Activated CD4-positive, alpha-beta memory T cell treated with anti-CD3 and anti-CD28 coated beads, Interleukin-2, amount 10 ng/mL, durations not matched to agents 7 days and 5 days (primary cell): ENCODE measurements around the gene SH2D1B. TPM values are rescaled to one million over a fixed set of nuclear protein-coding genes. Genes with fewer than 3 reads are reported as not detected.
"Not testable (repeated sequence)": the region's sequence is repeated elsewhere in the genome, so short reads cannot be mapped to it uniquely, and the experiment has no call there.

Source experiments
- CTCF ChIA-PET: fragments of 350-600 bp; sonication (Branson Sonifier 250); formaldehyde crosslinking; loops from one replicate; lab custom pipeline; 2021; ENCODE audit warnings: antibody characterized with exemption, inconsistent platforms; lab: Charles Lee
- POLR2A ChIA-PET: fragments of 350-600 bp; sonication (Branson Sonifier 250); formaldehyde crosslinking; loops from one replicate; lab custom pipeline; 2021; ENCODE audit warnings: antibody characterized with exemption; lab: Charles Lee
- DNase-seq: peaks from one replicate; pipeline ENCODE4 v3.0.0-alpha.2; 2020
- H3K27ac Mint-ChIP-seq: one replicate; pipeline ENCODE4 v1.8.0; 2021; ENCODE audit warnings: mild to moderate bottlenecking, mixed read lengths
- H3K27me3 Mint-ChIP-seq: one replicate; pipeline ENCODE4 v1.8.0; 2021; ENCODE audit warnings: mixed read lengths
- H3K36me3 Mint-ChIP-seq: one replicate; pipeline ENCODE4 v1.8.0; 2021; ENCODE audit warnings: low read depth, mixed read lengths
- H3K4me1 Mint-ChIP-seq: one replicate; pipeline ENCODE4 v1.8.0; 2021; ENCODE audit warnings: mixed read lengths
- H3K4me3 Mint-ChIP-seq: one replicate; pipeline ENCODE4 v1.8.0; 2021; ENCODE audit warnings: mild to moderate bottlenecking, mixed read lengths
- H3K9me3 Mint-ChIP-seq: one replicate; pipeline ENCODE4 v1.8.0; 2021; ENCODE audit warnings: mixed read lengths
- total RNA-seq, 2 experiments: library from RNA; stranded (reverse); gene quantifications; one replicate each; pipeline ENCODE4 v1.2.3, GENCODE V29; 2021

Gene SH2D1B
- total RNA-seq, 2 experiments from 2014 or later, result not detected

DNA sequence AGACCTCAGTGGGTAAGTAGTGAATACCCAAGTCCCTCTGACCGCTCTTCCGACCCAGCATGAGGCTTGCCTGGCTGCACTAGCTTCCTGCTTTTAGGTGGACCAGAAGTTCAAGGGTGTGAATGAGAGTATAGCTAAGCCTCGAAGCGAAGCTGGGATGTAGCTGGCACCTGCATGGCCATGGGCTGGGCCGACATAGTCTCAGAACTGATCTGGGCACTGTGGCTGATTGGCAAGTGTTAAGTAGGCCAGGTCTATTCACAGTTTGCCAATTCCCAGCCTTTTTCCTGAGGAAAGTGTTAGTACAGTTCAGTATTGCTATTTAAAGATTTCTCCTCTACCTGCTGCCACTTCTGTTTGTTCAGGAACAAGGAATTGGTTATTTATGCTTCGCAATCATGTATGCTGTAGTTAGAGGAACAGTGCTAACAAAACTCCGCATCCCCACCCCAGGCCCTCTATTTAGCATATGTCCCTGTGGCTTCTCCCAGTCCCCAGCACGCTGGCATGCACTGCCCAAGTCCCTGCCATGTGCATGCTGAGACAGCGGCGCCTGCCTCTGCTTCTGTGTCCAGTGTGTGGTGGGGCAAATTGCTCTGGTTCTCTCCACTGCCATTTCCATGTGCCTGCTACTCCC, 51.6 kb downstream of the SH2D1B start:
- POLR2A ChIA-PET, result no interaction called here
- H3K4me3 Mint-ChIP-seq, result no peak overlapping the region
- DNase-seq, result no peak
- H3K36me3 Mint-ChIP-seq, result no peaks in the 10 kb centered on the region
- H3K27me3 Mint-ChIP-seq, result peaks cover 1% of the 10 kb centered on the region
- CTCF ChIA-PET, result no interaction called here
- no peaks in the 10 kb centered on the region for H3K4me1 Mint-ChIP-seq
- H3K27ac Mint-ChIP-seq, result no peak overlapping the region
- H3K9me3 Mint-ChIP-seq, result no peaks in the 10 kb centered on the region

DNA sequence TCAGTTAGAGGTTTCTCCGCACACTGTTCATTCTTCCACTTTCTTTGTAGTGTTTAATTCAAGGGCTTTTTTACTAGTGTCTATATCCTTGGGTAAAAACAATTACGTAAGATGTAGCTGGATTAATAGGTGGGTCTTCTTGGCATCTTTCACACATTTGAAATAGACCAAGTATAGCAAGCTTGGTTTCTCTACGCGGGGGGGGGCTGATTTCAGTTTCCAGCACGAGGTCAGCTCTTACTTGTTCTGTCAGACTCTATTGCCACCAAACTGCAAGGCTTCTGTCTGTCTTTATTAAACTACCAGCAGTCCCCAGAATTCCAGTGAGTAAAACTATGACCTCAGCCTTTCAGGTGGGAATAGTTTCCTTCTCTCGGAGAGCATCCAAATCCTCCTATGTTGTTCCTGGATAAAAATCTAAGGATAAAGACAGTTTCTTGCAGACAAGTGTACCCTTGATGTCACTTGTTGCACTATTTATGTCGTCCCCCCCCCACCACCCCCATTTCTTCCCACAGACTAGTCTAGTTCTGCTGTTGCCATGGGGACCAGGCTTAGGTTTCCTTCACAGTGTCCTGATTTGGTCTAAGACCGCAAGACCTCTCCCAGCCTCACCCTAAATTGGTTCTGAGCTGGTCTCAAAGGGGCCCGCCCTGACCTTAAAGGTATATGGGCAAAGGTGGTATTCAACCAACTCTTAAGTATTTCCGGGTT, 52.3 kb downstream of the SH2D1B start:
- Mint-ChIP-seq H3K27me3 (peaks cover under 1% of the 10 kb centered on the region), H3K9me3 (no peaks in the 10 kb centered on the region)

DNA sequence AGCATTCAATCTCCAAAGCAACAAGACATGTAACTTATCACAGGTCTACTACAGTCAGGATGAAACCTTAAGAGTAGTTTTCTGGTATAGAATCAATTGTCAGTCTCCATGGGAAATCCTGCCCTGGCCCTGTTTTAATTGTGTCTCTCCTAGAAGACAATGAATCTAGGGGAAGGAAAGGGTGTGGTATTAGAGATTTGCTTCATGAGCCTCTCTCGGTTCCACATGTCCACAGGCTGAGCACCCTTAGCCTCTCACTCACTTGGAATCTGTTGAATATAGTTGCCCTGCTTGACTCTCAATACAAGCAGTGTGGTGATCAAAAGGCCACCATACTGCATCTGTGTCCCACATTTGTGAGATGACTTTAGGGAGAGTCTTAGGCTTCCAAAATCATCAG, 53.0 kb downstream of the SH2D1B start:
- DNase-seq, result no peak
- H3K27me3 Mint-ChIP-seq, result no peaks in the 10 kb centered on the region
- no peaks in the 10 kb centered on the region for H3K4me1 Mint-ChIP-seq
- H3K27ac Mint-ChIP-seq, result no peak overlapping the region
- ChIA-PET CTCF (no interaction called here), POLR2A (no interaction called here)
- no peak overlapping the region for H3K4me3 Mint-ChIP-seq
- no peaks in the 10 kb centered on the region for H3K36me3 Mint-ChIP-seq
- no peaks in the 10 kb centered on the region for H3K9me3 Mint-ChIP-seq

More for the DNA sequence above, 52.3 kb downstream of the SH2D1B start:
- CTCF ChIA-PET, result no interaction called here
- Mint-ChIP-seq H3K36me3 (no peaks in the 10 kb centered on the region), H3K27ac (no peak overlapping the region), H3K4me1 (no peaks in the 10 kb centered on the region), H3K4me3 (no peak overlapping the region)
- DNase-seq, result no peak
- POLR2A ChIA-PET, result no interaction called here

DNA sequence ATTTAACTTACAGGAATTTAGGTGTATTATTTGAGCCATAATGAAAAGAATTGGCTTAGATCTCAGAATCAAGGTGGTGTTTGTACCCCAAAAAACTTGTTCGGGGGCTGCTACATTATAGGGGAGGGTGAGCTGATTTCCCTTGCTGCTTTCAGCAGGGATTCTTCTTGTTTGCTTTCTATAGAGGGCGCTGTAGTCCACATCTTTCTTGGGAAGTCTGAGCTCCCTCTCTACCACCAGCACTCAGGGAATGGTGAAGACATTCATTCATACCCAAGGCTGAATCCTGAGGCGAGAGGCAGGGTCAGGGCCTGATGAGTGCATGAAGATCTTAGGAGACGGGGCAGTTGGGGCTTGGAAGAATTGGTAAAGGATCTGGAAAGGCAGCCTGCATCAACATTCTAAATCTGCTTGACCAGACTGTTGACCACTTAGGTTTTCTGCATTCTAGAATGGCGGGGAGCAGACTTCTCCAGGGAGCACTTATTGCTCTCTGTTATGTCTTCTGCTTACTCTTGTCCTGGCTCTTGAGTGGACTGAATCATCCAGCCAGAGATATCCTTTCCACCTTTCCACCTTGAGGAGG, 54.2 kb downstream of the SH2D1B start:
- ChIA-PET CTCF (interaction anchor here (1.6 kb wide), 1 partner anchor 19 kb away, joined by 3 read pairs; no protein-coding TSS in a partner anchor), POLR2A (no interaction called here)
- Mint-ChIP-seq H3K27me3 (peaks cover 7% of the 10 kb centered on the region), H3K4me3 (no peak overlapping the region), H3K4me1 (no peaks in the 10 kb centered on the region), H3K27ac (no peak overlapping the region), H3K9me3 (no peaks in the 10 kb centered on the region), H3K36me3 (no peaks in the 10 kb centered on the region)
- no peak for DNase-seq

DNA sequence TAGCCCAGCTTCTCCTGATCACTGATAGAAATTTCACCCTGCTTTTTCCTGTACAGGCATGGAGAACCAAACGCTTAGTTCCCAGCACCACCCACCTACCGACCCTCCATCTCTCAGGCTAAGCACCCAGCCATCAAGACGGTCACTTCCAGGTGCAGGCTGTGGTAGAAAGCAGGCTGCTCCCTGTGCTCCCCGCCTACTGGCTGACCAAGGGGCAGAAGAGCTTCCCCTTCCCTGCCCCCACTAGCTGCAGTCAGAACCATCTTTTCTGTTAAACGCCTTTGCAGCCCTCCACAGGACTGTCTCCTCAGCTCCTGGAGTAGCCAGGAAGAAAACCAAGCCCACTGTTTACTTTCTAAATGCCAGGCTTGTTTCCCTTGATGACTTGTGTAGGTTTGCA, 58.2 kb downstream of the SH2D1B start:
- Mint-ChIP-seq H3K4me3 (no peak overlapping the region), H3K9me3 (no peaks in the 10 kb centered on the region), H3K27ac (no peak overlapping the region), H3K4me1 (no peaks in the 10 kb centered on the region), H3K36me3 (no peaks in the 10 kb centered on the region), H3K27me3 (peaks cover 18% of the 10 kb centered on the region)
- ChIA-PET POLR2A (no interaction called here), CTCF (no interaction called here)
- DNase-seq, result no peak

DNA sequence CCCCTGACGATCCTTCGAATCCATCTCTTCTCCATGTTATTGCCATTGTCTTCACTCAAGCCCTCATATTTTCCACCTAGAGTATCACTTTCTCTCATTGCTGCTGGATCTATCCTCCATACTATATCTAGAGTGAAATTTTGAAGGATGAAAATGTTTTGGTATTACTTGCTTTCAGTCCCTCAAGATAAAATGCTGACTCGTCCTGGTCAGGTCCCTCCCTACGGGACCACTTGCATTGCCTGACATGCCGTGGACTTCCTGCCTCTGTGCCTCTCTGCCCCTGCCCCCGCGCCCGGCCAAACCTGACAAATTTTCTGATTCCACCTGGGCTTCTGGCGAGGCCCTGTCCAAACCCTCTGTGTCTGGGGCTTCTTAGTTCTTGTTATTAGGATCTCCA, 58.9 kb downstream of the SH2D1B start:
- CTCF ChIA-PET, result no interaction called here
- POLR2A ChIA-PET, result no interaction called here
- Mint-ChIP-seq H3K36me3 (no peaks in the 10 kb centered on the region), H3K4me3 (no peak overlapping the region), H3K27me3 (peaks cover 18% of the 10 kb centered on the region), H3K4me1 (no peaks in the 10 kb centered on the region), H3K27ac (no peak overlapping the region), H3K9me3 (no peaks in the 10 kb centered on the region)
- DNase-seq, result no peak

DNA sequence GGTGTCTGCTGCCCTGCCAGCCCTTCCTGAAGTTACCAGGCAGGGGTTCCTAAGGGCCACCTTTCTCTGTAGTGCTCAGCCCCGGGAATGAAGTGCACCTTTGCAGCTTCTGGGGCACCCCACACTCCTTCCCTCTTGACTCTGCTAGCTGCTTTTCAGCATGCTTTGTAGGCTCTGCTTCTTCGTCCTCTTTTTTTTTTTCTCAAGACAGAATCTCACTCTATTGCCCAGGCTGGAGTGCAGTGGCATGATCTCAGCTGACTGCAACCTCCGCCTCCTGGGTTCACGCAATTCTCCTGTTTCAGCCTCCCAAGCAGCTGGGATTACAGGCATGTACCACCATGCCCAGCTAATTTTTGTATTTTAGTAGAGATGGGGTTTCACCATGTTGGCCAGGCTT, 60.1 kb downstream of the SH2D1B start:
- CTCF ChIA-PET, H3K9me3 Mint-ChIP-seq, H3K4me3 Mint-ChIP-seq, H3K27ac Mint-ChIP-seq, H3K36me3 Mint-ChIP-seq, POLR2A ChIA-PET, DNase-seq, H3K4me1 Mint-ChIP-seq: not testable (repeated sequence)
- peaks cover 18% of the 10 kb centered on the region for H3K27me3 Mint-ChIP-seq

DNA sequence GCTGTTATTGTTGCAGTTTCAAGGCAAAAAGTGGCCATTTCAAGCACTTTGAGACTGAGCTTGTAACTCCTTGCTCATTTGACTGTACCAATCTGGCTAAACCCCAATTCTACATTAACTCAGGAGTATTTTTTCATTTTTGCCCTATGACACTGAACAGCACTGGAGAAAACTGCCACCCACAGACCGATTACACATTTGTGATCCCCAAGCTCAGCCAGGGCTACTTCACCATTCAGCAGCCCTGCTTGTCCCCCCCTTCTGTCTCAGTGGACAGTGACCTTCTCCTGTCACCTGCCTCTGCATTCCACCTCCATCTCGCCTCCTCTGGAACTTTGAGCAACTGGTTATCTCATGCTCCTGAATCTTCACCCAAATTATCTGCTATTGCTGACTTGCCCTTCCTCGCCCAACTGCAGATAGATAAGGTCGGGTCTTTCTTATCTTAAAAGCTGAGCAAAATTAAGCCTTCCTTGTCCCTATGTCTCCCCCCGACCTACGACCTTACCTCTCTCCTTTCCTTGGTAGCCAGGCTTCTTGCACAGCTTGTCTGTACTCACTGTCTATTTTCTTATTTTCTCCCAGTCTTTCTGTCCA, 60.6 kb downstream of the SH2D1B start:
- Mint-ChIP-seq H3K4me3 (no peak overlapping the region), H3K36me3 (no peaks in the 10 kb centered on the region), H3K9me3 (no peaks in the 10 kb centered on the region), H3K27ac (no peak overlapping the region), H3K4me1 (no peaks in the 10 kb centered on the region), H3K27me3 (peaks cover 18% of the 10 kb centered on the region)
- no peak for DNase-seq
- CTCF ChIA-PET, result no interaction called here
- POLR2A ChIA-PET, result no interaction called here

DNA sequence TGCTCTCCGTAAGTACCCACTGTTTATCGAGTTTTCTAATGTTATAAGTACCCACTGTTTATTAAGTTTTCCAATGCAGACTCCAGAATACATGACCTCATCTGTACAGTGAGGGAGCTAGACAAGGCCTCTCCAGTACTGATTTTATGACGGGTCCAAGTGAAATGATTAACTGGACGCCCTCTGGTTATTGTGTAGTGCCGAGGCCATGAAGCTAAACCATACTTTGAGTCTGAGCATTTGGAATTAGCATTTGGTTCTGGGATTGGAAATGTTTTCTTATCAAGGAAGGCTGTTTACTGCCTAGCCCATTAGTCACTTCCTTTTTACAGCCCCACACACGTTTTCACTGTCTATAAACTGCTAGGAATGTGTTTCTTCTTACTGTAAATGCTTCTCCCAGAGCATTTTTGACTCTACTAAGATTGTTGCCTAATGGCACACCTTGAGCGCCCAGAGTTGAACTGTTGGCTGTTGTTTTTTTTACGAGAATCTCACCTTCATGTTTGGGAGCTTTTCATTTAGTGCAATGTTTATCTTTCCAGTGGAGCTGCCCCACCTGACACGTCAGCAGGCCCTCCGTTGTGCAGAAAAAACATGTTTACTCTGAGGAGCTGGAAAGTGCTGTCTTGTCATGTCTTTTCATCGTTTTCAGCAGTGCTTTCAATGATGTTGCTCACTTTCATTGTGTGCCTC, 62.2 kb downstream of the SH2D1B start:
- no peak for DNase-seq
- Mint-ChIP-seq H3K27me3 (peaks cover 18% of the 10 kb centered on the region), H3K36me3 (no peaks in the 10 kb centered on the region), H3K9me3 (no peaks in the 10 kb centered on the region), H3K27ac (no peak overlapping the region), H3K4me3 (no peak overlapping the region), H3K4me1 (no peaks in the 10 kb centered on the region)
- ChIA-PET POLR2A (no interaction called here), CTCF (no interaction called here)

DNA sequence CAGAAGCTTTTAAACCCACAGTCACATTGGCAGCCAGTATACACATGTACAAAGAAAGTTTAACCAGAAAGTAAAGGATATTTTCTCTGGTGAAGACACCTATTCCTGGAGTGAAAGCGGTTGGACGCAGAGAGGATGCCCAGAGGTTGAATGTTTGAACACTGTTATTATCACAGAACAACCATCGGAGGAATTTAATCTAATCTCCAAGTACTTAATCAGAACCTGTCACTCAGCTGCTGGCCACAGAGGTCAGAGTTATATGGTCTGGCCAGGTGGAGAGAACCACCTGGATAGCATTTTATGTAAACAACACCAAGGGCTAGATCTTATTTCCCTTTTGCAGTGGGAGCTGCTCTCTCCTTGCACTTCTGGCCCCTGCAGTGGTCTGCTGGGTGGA, 64.7 kb downstream of the SH2D1B start:
- no peaks in the 10 kb centered on the region for H3K36me3 Mint-ChIP-seq
- CTCF ChIA-PET, result no interaction called here
- no peak overlapping the region for H3K27ac Mint-ChIP-seq
- no peaks in the 10 kb centered on the region for H3K9me3 Mint-ChIP-seq
- peaks cover 9% of the 10 kb centered on the region for H3K27me3 Mint-ChIP-seq
- H3K4me3 Mint-ChIP-seq, result no peak overlapping the region
- no peak for DNase-seq
- POLR2A ChIA-PET, result no interaction called here
- H3K4me1 Mint-ChIP-seq, result no peaks in the 10 kb centered on the region

Other genes starting within 250 kb of the SH2D1B start
- not detected for gene SPATA46, start 35.3 kb downstream of the SH2D1B start, total RNA-seq
- not detected for gene C1orf226, start 30.4 kb downstream of the SH2D1B start, total RNA-seq
- gene UHMK1, start 85.7 kb upstream of the SH2D1B start, total RNA-seq, result 10 to 100 TPM; 71.8 to 74.9 TPM
- 10 to 100 TPM; 16.8 TPM for gene UAP1, start 149.6 kb upstream of the SH2D1B start, total RNA-seq
- under 1 TPM; 0.15 to 0.18 TPM for gene DDR2, start 220.3 kb upstream of the SH2D1B start, total RNA-seq